Activated naive CD8-positive, alpha-beta T cell treated with anti-CD3 and anti-CD28 coated beads, Interleukin-2, amount 50 U/mL, for 16 hours (primary cell): ENCODE data around the gene C5.
"Not testable (repeated sequence)": the region's sequence is repeated elsewhere in the genome, so short reads cannot be mapped to it uniquely, and the experiment has no call there.

Experiments used
- DNase-seq: peaks from one replicate; pipeline ENCODE4 v3.0.0-alpha.2; 2020; ENCODE audit warnings: low read depth, low spot score

The C5 gene

DNA sequence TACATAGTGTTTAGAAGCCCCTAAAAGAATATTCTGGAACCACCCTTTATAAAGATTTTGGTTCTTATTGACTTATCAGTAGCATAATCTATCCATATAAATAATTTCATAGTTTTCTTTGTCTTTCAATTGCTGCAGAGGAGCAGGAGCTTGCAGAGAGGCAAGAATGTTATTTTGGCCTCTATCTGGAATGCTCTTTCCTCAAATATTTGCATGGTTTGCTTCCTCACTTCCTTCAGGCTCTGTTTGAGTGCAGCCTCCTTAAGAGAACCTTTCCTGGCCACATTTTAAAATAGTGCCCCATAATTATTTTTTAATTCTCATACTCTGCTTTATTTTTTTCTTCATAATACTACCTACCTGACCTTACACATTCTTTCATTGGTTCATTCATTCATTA, 1.5 kb downstream of the C5 start:
- no peak for DNase-seq

GRCh38 chr9:121048175-121048574, 1.9 kb downstream of the C5 start:
- no peak for DNase-seq

DNA sequence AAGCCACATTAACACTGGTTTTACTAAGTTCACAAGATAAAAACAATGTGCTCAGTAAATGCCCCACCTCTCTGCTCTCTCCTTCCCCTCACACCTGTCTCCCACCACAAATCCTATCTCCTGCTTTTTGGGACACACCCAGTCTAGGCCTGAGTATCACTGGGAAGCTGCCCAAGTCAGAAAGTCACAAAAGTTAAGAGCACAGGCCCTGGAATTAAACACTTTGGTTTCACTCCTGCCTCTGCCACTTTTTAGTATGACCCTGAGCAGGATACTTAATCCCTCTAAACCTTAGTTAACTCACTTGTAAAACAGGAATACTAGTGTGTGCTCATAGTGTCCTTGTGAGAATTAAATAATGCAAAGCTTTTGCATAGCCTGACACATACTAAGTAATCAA, 11.3 kb downstream of the C5 start:
- DNase-seq, result no peak

GRCh38 chr9:121038362-121038761, 11.7 kb downstream of the C5 start:
- DNase-seq, result no peak

DNA sequence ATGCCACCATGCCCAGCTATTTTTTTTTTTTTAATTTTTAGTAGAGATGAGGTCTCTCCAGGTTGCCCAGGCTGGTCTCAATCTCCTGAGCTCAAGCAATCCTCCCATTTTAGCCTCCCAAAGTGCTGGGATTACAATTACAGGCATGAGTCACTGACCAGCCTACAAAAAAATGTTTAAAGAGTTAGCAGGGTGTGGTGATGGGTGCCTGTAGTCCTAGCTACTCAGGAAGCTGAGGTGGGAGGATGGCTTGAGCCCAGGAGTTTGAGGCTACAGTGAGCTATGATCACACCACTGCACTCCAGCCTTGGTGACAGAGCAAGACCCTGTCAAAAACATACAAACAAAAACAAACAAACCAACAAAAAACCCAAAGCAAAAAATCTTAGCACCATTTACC, 14.4 kb downstream of the C5 start:
- DNase-seq, result not testable (repeated sequence)

- no peak for DNase-seq
These were observed 15.5 kb downstream of the C5 start for GRCh38 chr9:121034529-121034928.

DNA sequence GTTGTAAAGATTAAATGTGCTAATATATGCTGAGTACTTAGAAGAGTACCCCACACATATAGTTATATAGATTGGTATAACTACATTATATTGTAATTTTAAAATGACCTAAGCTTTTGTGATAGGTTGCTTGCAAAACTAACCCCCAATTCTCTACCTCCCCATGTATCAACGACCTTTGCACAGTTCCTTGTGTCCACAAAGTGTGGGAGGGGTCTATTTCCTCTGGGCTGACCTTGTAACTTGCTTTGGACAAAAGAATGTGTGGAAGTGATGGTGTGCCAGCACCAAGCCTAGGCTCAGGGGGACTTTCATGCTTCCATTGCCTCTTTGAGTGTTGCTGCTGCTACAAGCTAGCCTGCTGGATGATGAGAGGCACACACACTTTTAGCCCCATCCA, 20.6 kb downstream of the C5 start:
- no peak for DNase-seq

- DNase-seq, result not testable (repeated sequence)
These were observed 21.8 kb downstream of the C5 start for GRCh38 chr9:121028285-121028684.

GRCh38 chr9:121026768-121027167, 23.3 kb downstream of the C5 start:
- no peak for DNase-seq

DNA sequence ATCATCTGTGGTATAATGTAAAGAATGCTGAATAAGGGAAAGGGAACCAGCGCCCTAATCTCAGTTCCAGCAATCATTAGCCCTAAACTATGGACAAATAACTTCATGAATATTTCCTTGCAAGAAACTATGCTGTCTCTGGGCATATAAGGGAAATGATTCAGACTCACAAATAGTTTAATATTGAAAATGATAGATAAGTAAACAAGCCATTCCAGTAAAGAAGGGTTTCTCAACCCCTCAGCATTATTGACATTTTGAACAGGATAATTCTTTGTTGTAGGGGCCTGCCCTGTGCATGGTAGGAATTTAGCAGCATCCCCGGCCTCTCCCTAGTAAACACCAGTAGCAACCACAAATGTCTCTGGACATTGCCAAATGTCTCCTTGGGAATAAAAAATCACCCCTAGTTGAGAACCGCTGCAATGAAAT, 23.8 kb downstream of the C5 start:
- DNase-seq, result no peak

- DNase-seq, result no peak
These were observed 25.8 kb downstream of the C5 start for GRCh38 chr9:121024237-121024636.

DNA sequence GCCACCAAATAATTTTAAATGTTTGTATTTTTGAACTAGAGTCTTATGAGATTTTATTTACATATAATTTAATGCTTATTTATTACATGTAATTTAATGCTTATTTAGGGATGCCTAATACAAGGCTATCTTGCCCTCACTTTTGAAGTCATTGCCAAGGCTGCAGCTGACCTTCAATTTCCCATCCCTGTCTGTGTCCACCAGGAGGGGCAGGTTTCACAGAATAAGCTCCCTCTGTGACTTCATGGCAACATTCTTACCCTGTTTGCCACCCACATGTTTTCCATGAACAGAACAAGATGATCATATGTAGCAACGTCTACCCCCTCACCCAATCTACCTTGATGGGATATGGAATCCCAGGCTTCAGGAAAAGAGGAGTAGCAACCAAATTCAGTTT, 27.0 kb downstream of the C5 start:
- DNase-seq, result no peak

GRCh38 chr9:121021301-121021700, 28.8 kb downstream of the C5 start:
- no peak for DNase-seq

DNA sequence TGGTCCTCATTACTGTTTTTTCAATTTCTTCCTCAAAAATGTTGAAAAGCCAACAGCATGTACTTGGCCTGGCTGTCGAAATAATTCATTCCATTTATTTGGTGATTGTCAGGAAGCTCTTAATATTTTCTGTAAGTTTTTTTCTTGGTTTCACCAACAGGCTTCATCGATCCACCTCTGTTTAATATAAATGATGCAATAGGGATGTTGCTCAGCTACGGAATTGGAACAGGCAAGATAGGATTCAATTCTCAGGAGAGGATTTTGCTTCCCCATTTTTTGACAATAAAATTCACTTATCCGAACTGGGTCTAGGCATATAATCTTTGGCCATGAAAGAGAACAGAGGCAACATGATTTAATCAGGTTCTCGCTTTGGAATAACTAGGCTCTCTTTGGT, 30.8 kb downstream of the C5 start:
- no peak for DNase-seq

- no peak for DNase-seq
These were observed 36.2 kb downstream of the C5 start for GRCh38 chr9:121013911-121014310.

GRCh38 chr9:121009650-121010049, 40.4 kb downstream of the C5 start:
- no peak for DNase-seq

DNA sequence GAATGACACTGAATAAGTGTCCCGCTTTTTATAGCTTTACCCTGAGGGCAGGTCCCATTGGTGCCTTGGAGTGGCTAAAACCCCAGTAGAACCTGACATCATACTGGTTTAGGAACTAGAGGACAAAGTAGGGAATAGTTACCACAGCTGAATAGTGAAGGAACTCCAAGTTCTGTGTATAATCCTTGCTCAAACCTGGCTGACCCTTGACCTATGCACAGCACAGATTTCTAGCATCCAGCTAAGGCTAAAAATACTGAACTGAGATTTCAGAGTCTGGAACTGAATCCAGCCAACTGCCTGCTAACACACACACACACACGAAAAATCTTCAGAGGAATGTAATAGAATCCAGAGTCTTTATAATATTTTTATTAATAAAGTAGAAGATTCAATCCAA, 50.8 kb downstream of the C5 start:
- no peak for DNase-seq

- DNase-seq, result no peak
These were observed 52.0 kb downstream of the C5 start for GRCh38 chr9:120998111-120998510.

GRCh38 chr9:120997502-120997901, 52.6 kb downstream of the C5 start:
- DNase-seq, result no peak

- no peak for DNase-seq
These were observed 53.7 kb downstream of the C5 start for GRCh38 chr9:120996409-120996808.

GRCh38 chr9:120989065-120989464, 61.0 kb downstream of the C5 start:
- DNase-seq, result no peak

DNA sequence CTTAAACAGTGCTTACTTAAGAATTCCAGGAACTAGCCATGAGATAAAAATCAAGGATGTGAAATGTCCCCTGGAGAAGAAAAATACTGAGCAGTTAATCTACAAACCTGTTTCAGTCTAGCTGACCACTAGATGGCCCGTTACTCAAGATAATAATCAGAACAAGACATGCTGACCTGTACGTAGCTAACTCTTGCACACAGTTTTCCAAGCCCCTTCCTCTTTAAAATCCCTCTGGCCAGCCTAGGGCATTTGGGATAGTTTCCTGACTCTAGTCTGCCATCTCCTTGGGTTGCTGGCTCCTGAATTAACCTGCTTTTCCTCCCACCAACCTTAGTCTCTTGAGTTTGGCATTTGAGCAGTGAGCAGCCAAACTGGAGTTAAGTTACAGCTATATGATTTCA, 64.3 kb downstream of the C5 start:
- DNase-seq, result no peak

DNA sequence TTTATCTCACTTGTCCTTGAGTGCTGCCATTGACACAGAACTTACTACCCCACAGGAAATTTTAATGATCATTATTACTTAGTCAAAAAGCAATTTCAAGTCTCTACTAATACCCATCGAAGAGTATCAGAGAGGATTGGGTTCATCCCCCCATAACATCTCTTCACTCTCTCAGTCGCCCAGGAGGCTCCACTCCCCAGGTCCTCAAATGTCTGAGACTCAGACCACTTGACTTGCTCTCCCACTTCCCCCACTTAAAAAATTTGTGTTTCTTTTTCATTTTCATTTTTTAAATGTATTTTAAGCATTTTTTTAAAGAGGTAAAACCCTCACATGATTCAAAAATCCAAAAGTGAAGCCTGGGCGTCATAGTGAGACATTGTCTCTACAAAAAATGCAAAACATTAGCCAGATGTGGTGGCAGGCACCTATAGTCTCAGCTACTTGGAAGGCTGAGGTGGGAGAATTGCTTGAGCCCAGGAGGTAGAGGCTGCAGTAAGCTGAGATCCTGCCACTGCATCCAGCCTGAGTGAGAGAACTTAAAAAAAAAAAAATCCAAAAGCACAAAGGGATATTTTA, 66.7 kb downstream of the C5 start:
- DNase-seq, result no peak

DNA sequence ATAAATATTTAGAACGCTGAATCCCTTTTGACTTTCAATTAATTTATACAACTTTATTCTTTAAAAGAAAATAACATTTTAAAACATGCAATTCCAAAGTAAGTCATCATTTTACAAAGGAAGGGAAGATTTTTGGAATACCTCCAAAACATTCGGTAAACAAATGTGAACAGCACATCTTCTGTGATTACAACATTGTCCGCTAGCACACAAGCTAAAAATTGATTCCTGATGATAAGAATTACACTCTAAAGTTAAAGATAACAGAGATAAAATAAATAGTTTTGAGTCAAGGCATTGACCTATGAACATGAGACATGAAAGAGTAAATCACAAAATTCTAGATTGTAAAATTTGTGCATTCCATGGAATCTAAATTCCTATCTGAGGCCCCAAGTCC, 67.2 kb downstream of the C5 start:
- no peak for DNase-seq
